Adrenal gland (tissue), 12 donors: ENCODE measurements around the gene OR1F1. TPM values are rescaled to one million over a fixed set of nuclear protein-coding genes. Genes with fewer than 3 reads are reported as not detected.
A peak's percentile ranks its signal among the peaks of the same experiment; 100 is the strongest.

Experiments
- DNase-seq, 7 donors: peaks; one replicate each; pipeline ENCODE4 v3.0.0-alpha.2; 2019 to 2020
- H3K27ac ChIP-seq, 5 donors: fragments of 200-600 bp; sonication (generic) in 4 of 5; 1 replicate in 3 of 5; 2 replicates in 2 of 5; pipeline versions ENCODE4 v1.5.1 to v1.8.0; 2016 to 2020; ENCODE audit warnings: mild to moderate bottlenecking in 1 of 5
- H3K27me3 ChIP-seq: fragments of 200-600 bp; 2 replicates; pipeline ENCODE4 v1.8.0; 2021
- H3K36me3 ChIP-seq, 2 donors: fragments of 200-600 bp; replicated peaks in 1 of 2; 1 replicate in 1 of 2; 2 replicates in 1 of 2; pipeline versions ENCODE4 v1.5.1 to v1.8.0; 2018 to 2022
- H3K4me1 ChIP-seq, 2 donors: fragments of 200-600 bp; replicated peaks in 1 of 2; 1 replicate in 1 of 2; 2 replicates in 1 of 2; pipeline versions ENCODE4 v1.5.1 to v1.8.0; 2018 to 2021
- H3K4me3 ChIP-seq, 4 donors: fragments of 200-600 bp; sonication (generic) in 3 of 4; one replicate each; pipeline ENCODE4 v1.5.1; 2016 to 2018
- H3K9me3 ChIP-seq, 3 donors: fragments of 200-600 bp; sonication (generic) in 1 of 3; replicated peaks in 1 of 3; 1 replicate in 2 of 3; 2 replicates in 1 of 3; pipeline versions ENCODE4 v1.5.1 to v1.8.0; 2016 to 2021
- CTCF ChIP-seq, 6 experiments: fragments of 450-650 bp in 4 of 6; fragments of 200-600 bp in 2 of 6; sonication (generic) in 1 of 6; IDR thresholded peaks; 1 replicate in 5 of 6; 2 replicates in 1 of 6; pipeline versions ENCODE4 v1.5.1 to v1.8.0; 2016 to 2021; ENCODE audit warnings: antibody characterized with exemption in 6 of 6, mild to moderate bottlenecking in 2 of 6, moderate library complexity in 1 of 6
- POLR2A ChIP-seq, 2 donors: fragments of 450-650 bp; IDR thresholded peaks; one replicate each; pipeline ENCODE4 v1.6.1; 2017; ENCODE audit warnings: antibody characterized with exemption in 2 of 2, mild to moderate bottlenecking in 2 of 2, moderate library complexity in 1 of 2
- WGBS, 4 donors: extraction: QIAGEN DNeasy Blood & Tissue Kit in 2 of 4; methylation state at CpG; one replicate each; pipeline versions ENCODE4 v1.1.5 to v1.1.7; 2013 to 2017; 5-methylcytosine and 5-hydroxymethylcytosine counted together
- intact Hi-C, 2 donors: fragments of 100-400 bp; cut with DNase I; formaldehyde crosslinking; loops; one replicate each; pipeline versions ENCODE4 v1.14.1 to v1.15.0; 2022 to 2023
- polyA plus RNA-seq, 3 donors: library from polyadenylated mRNA; stranded (reverse); fragments of 200-250 nt in 2 of 3; fragments of 350-450 nt in 1 of 3; fragmentation: Illumina TruSeq in 1 of 3; extraction: RNeasy Lipid Tissue Mini Kit (QIAGEN cat#74804) in 1 of 3; gene quantifications; one replicate each; pipeline ENCODE4 v1.2.3, GENCODE V29; 2013 to 2014
- total RNA-seq, 9 donors: library from RNA; depleted of rRNA in 4 of 9; stranded (reverse); fragments of >200 nt in 4 of 9; fragments of 120-200 nt in 1 of 9; fragmentation: NEBNext Ultra II Directional in 1 of 9; extraction: Animal tissue kit (Norgen Biotek cat#: 25700) in 1 of 9; gene quantifications; one replicate each; pipeline versions ENCODE4 v1.1.0 to v1.2.4, GENCODE V29; 2013 to 2023
- donor health status: healthy with polysubstance abuse.
- donor health status: Bipolar disorder and iron deficiency.
- donor health status: DM: yes; HTN: yes; CAD: no.
- donor health status: DM: no; HTN: no; CAD: no.
- donor health status: DM: no; HTN: no; CAD: no.
- donor health status: DM: yes; HTN: yes; CAD: no.

Gene OR1F1
- total and polyA plus RNA-seq, 12 donors = not detected

GRCh38 chr16:3212567-3212966 is 24.6 kb downstream of the OR1F1 start:
- no peaks in the 10 kb centered on the region for H3K9me3 ChIP-seq
- TF ChIP-seq POLR2A (IDR thresholded peaks at IDR 0.05) (no peak), CTCF (IDR thresholded peaks at IDR 0.05) (no peak)
- WGBS, 4 donors = 60 to 83% (median 68%) methylated on average over 1 of the region's 1 CpG

GRCh38 chr16:3214904-3215600 is 27.0 kb downstream of the OR1F1 start:
- no peak for DNase-seq
- 34 to 45% (median 41%) methylated on average over 7 of the region's 7 CpGs for WGBS, 4 donors

More at GRCh38 chr16:3212567-3212966, 24.6 kb downstream of the OR1F1 start:
- H3K36me3 ChIP-seq = no peaks in the 10 kb centered on the region
- no peaks in the 10 kb centered on the region for H3K27me3 ChIP-seq
- intact Hi-C loops = no loop called here
- no peak for DNase-seq
- H3K4me1 ChIP-seq = no peaks in the 10 kb centered on the region
- H3K27ac ChIP-seq = no peak overlapping the region
- H3K4me3 ChIP-seq = no peak overlapping the region

DNA sequence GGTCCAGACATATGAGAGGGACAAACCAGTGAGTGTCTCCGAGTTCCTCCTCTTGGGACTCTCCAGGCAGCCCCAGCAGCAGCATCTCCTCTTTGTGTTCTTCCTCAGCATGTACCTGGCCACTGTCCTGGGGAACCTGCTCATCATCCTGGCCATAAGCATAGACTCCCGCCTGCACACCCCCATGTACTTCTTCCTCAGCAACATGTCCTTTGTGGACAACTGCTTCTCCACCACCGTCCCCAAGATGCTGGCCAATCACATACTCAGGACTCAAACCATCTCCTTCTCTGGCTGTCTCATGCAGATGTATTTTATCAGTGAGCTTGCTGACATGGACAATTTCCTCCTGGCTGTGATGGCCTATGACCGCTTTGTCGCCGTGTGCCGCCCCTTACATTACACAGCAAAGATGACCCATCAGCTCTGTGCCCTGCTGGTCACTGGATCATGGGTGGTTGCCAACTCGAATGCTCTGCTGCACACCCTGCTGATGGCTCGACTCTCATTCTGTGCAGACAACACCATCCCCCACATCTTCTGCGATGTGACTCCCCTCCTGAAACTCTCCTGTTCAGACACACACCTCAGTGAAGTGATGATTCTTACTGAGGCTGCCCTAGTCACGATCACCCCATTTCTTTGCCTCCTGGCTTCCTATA is 27.7 kb downstream of the OR1F1 start:
- TF ChIP-seq CTCF (IDR thresholded peaks at IDR 0.05) (no peak), POLR2A (IDR thresholded peaks at IDR 0.05) (no peak)
- no peaks in the 10 kb centered on the region for H3K9me3 ChIP-seq
- H3K4me1 ChIP-seq = no peaks in the 10 kb centered on the region
- no peaks in the 10 kb centered on the region for H3K27me3 ChIP-seq
- WGBS, 4 donors = 74 to 78% (median 76%) methylated on average over 11 of the region's 11 CpGs
- peak overlapping the region in 1 of 5 donors; percentile 16 for H3K27ac ChIP-seq
- H3K4me3 ChIP-seq = no peak overlapping the region
- no peaks in the 10 kb centered on the region for H3K36me3 ChIP-seq
- intact Hi-C loops = no loop called here
- no peak for DNase-seq

More at GRCh38 chr16:3214904-3215600, 27.0 kb downstream of the OR1F1 start:
- no peaks in the 10 kb centered on the region for H3K4me1 ChIP-seq
- H3K27ac ChIP-seq = no peak overlapping the region
- H3K36me3 ChIP-seq = no peaks in the 10 kb centered on the region
- H3K9me3 ChIP-seq = no peaks in the 10 kb centered on the region
- intact Hi-C loops = no loop called here
- no peak for TF ChIP-seq CTCF (IDR thresholded peaks at IDR 0.05)
- no peak for TF ChIP-seq POLR2A (IDR thresholded peaks at IDR 0.05)
- no peaks in the 10 kb centered on the region for H3K27me3 ChIP-seq
- H3K4me3 ChIP-seq = no peak overlapping the region

DNA sequence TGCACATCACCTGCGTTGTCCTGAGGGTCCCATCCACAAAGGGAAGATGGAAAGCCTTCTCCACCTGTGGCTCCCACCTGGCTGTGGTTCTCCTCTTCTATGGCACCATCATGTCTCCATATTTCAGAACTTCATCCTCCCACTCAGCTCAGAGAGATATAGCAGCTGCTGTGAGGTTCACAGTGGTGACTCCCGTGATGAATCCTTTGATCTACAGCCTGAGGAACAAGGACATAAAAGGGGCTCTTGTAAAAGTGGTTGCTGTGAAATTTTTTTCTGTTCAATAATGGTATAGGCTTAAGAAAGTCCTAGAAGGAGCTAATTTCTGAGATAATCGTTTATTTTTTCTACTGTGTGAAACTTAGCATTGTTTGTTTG is 28.2 kb downstream of the OR1F1 start:
- DNase-seq = no peak
- Histone ChIP-seq H3K4me1 (no peaks in the 10 kb centered on the region), H3K4me3 (no peak overlapping the region), H3K9me3 (no peaks in the 10 kb centered on the region), H3K27ac (no peak overlapping the region), H3K36me3 (no peaks in the 10 kb centered on the region), H3K27me3 (no peaks in the 10 kb centered on the region)
- 46 to 71% (median 55%) methylated on average over 3 of the region's 3 CpGs for WGBS, 4 donors
- TF ChIP-seq CTCF (IDR thresholded peaks at IDR 0.05) (no peak), POLR2A (IDR thresholded peaks at IDR 0.05) (no peak)
- intact Hi-C loops = no loop called here
